IMR-90 (cell line): ENCODE data around the gene FTO. TPM values are rescaled to one million over a fixed set of nuclear protein-coding genes. Genes with fewer than 3 reads are reported as not detected.

Experiments used
- ATAC-seq: fragments of 200-7000 bp; cut with Tn5 transposase; 2 replicates; pipeline ENCODE4 v1.9.1; 2020; ENCODE audit warnings: low read depth, mild to moderate bottlenecking, moderate library complexity
- BruUV-seq: library from RNA; stranded (reverse); fragments of 400-500 nt; replicated peaks from 2 replicates; lab custom pipeline; 2021; lab: Mats Ljungman, UMichigan
- CTCF ChIA-PET: fragments of 300-600 bp; formaldehyde crosslinking; extraction: SDS; loops from one replicate; lab custom pipeline; 2021; ENCODE audit warnings: antibody characterized with exemption; lab: Yijun Ruan, JAX
- POLR2A ChIA-PET: fragments of 300-600 bp; sonication (Branson Sonifier 250); formaldehyde crosslinking; loops from one replicate; lab custom pipeline; 2022; ENCODE audit warnings: antibody characterized with exemption; ENCODE audit not compliant: unreplicated experiment; lab: Charles Lee
- DNase-seq: peaks from one replicate; pipeline ENCODE4 v3.0.0; 2013
- H2AFZ ChIP-seq: replicated peaks from 2 replicates; pipeline ENCODE3; 2013; ENCODE audit warnings: low read length, mild to moderate bottlenecking; ENCODE audit not compliant: poor library complexity
- H2AK5ac ChIP-seq: 2 replicates; pipeline ENCODE4 v1.6.1; 2013; ENCODE audit warnings: low read depth, low read length, inconsistent platforms
- H2AK9ac ChIP-seq: replicated peaks from 2 replicates; pipeline ENCODE3; 2013; ENCODE audit warnings: mild to moderate bottlenecking, low read depth, low read length, moderate library complexity; ENCODE audit not compliant: poor library complexity
- H2BK120ac ChIP-seq: 2 replicates; pipeline ENCODE4 v1.6.1; 2013; ENCODE audit warnings: low read depth, low read length, inconsistent platforms
- H2BK15ac ChIP-seq: 3 replicates; pipeline ENCODE4 v1.6.1; 2013; ENCODE audit warnings: low read depth, low read length, inconsistent platforms
- H2BK20ac ChIP-seq: 2 replicates; pipeline ENCODE4 v1.6.1; 2013; ENCODE audit warnings: low read depth, mild to moderate bottlenecking, inconsistent platforms, low read length, moderate library complexity
- H2BK5ac ChIP-seq: 2 replicates; pipeline ENCODE4 v1.6.1; 2013; ENCODE audit warnings: mild to moderate bottlenecking, low read depth, low read length, inconsistent platforms; ENCODE audit not compliant: poor library complexity, severe bottlenecking
- H3K14ac ChIP-seq: replicated peaks from 2 replicates; pipeline ENCODE4 v1.6.1; 2013; ENCODE audit warnings: low read depth, low read length, inconsistent platforms
- H3K18ac ChIP-seq: 2 replicates; pipeline ENCODE4 v1.6.1; 2013; ENCODE audit warnings: low read depth, low read length, control low read depth
- H3K23ac ChIP-seq: 2 replicates; pipeline ENCODE4 v1.6.1; 2013; ENCODE audit warnings: low read depth, low read length, inconsistent platforms
- H3K27ac ChIP-seq: 2 replicates; pipeline ENCODE4 v1.5.1; 2013; ENCODE audit warnings: mild to moderate bottlenecking, control low read depth, low read length; ENCODE audit not compliant: insufficient read depth
- H3K27me3 ChIP-seq: 2 replicates; pipeline ENCODE4 v1.6.1; 2013; ENCODE audit warnings: low read length; ENCODE audit not compliant: control insufficient read depth, insufficient read depth
- H3K36me3 ChIP-seq: 2 replicates; pipeline ENCODE4 v1.6.1; 2013; ENCODE audit warnings: low read length, mixed read lengths; ENCODE audit not compliant: control insufficient read depth, insufficient read depth
- H3K4ac ChIP-seq: 2 replicates; pipeline ENCODE4 v1.6.1; 2013; ENCODE audit warnings: low read depth, low read length, inconsistent platforms
- H3K4me1 ChIP-seq: 2 replicates; pipeline ENCODE4 v1.6.1; 2013; ENCODE audit warnings: low read length, mixed read lengths; ENCODE audit not compliant: control insufficient read depth, insufficient read depth
- H3K4me2 ChIP-seq: 2 replicates; pipeline ENCODE4 v1.6.1; 2013; ENCODE audit warnings: low read depth, mild to moderate bottlenecking, control low read depth, low read length, moderate library complexity
- H3K4me3 ChIP-seq: 2 replicates; pipeline ENCODE4 v1.5.1; 2013; ENCODE audit warnings: low read depth, mild to moderate bottlenecking, control low read depth, low read length, moderate library complexity; ENCODE audit not compliant: insufficient read depth
- H3K56ac ChIP-seq: 2 replicates; pipeline ENCODE4 v1.6.1; 2013; ENCODE audit warnings: low read length, inconsistent platforms; ENCODE audit not compliant: insufficient read depth; ENCODE audit errors: extremely low read depth
- H3K79me1 ChIP-seq, 2 experiments: 2 replicates each; pipeline ENCODE4 v1.6.1; 2013; ENCODE audit warnings: low read length in 2 of 2, inconsistent platforms in 1 of 2, low read depth in 1 of 2
- H3K9ac ChIP-seq: 2 replicates; pipeline ENCODE4 v1.6.1; 2013; ENCODE audit warnings: low read depth, low read length, control low read depth
- H3K9me1 ChIP-seq: 2 replicates; pipeline ENCODE4 v1.6.1; 2013; ENCODE audit warnings: low read length, inconsistent platforms; ENCODE audit not compliant: insufficient read depth
- H3K9me3 ChIP-seq: 2 replicates; pipeline ENCODE4 v1.6.1; 2013; ENCODE audit warnings: low read length; ENCODE audit not compliant: control insufficient read depth, insufficient read depth
- H4K20me1 ChIP-seq: 2 replicates; pipeline ENCODE4 v1.6.1; 2013; ENCODE audit warnings: low read length, inconsistent platforms; ENCODE audit not compliant: insufficient read depth
- H4K5ac ChIP-seq: 2 replicates; pipeline ENCODE4 v1.6.1; 2013; ENCODE audit warnings: mild to moderate bottlenecking, low read depth, low read length, control low read depth
- H4K8ac ChIP-seq, 2 experiments: 2 replicates each; pipeline ENCODE4 v1.6.1; 2013; ENCODE audit warnings: low read depth in 2 of 2, low read length in 2 of 2, control low read depth in 1 of 2, inconsistent platforms in 1 of 2
- H4K91ac ChIP-seq: 2 replicates; pipeline ENCODE4 v1.6.1; 2013; ENCODE audit warnings: low read depth, low read length, inconsistent platforms; ENCODE audit not compliant: insufficient read depth
- BHLHE40 ChIP-seq: fragments of 150-350 bp; IDR thresholded peaks from 2 replicates; pipeline ENCODE4 v1.6.1; 2016; ENCODE audit warnings: mild to moderate bottlenecking, low read depth, low read length
- CEBPB ChIP-seq: IDR thresholded peaks from 2 replicates; pipeline ENCODE4 v1.6.1; 2012; ENCODE audit warnings: low read depth, low read length, improper control_type of control experiment
- CHD1 ChIP-seq: IDR thresholded peaks from 2 replicates; pipeline ENCODE4 v1.6.1; 2012; ENCODE audit warnings: low read depth, low read length, improper control_type of control experiment
- CTCF ChIP-seq: conservative IDR thresholded peaks from 2 replicates; pipeline ENCODE4 v1.5.1; 2012; ENCODE audit warnings: mild to moderate bottlenecking, low read depth, low read length, improper control_type of control experiment
- ELK1 ChIP-seq: fragments of 150-350 bp; IDR thresholded peaks from 2 replicates; pipeline ENCODE4 v1.6.1; 2016; ENCODE audit warnings: low read depth, mild to moderate bottlenecking, low read length, moderate library complexity, borderline replicate concordance
- FOS ChIP-seq: fragments of 150-350 bp; IDR thresholded peaks from 2 replicates; pipeline ENCODE4 v1.6.1; 2016; ENCODE audit warnings: low read depth, low read length
- MAFK ChIP-seq: IDR thresholded peaks from 2 replicates; pipeline ENCODE4 v1.6.1; 2012; ENCODE audit warnings: low read depth, low read length, improper control_type of control experiment
- MXI1 ChIP-seq: IDR thresholded peaks from 2 replicates; pipeline ENCODE4 v1.6.1; 2012; ENCODE audit warnings: low read depth, mild to moderate bottlenecking, low read length, moderate library complexity, borderline replicate concordance
- NFE2L2 ChIP-seq: fragments of 150-350 bp; IDR thresholded peaks from 2 replicates; pipeline ENCODE4 v1.6.1; 2016; ENCODE audit warnings: low read depth, mild to moderate bottlenecking, low read length
- POLR2A ChIP-seq: IDR thresholded peaks from 2 replicates; pipeline ENCODE4 v1.6.1; 2012; ENCODE audit warnings: mild to moderate bottlenecking, low read depth, low read length
- RAD21 ChIP-seq: IDR thresholded peaks from 2 replicates; pipeline ENCODE4 v1.6.1; 2012; ENCODE audit warnings: low read length, improper control_type of control experiment
- RFX5 ChIP-seq: IDR thresholded peaks from 2 replicates; pipeline ENCODE4 v1.8.0; 2012; ENCODE audit warnings: low read depth, mild to moderate bottlenecking, low read length, moderate library complexity
- SMC3 ChIP-seq: fragments of 150-350 bp; IDR thresholded peaks from 2 replicates; pipeline ENCODE4 v1.6.1; 2016; ENCODE audit warnings: low read depth, mild to moderate bottlenecking, antibody characterized with exemption, low read length, moderate library complexity
- USF2 ChIP-seq: fragments of 150-350 bp; IDR thresholded peaks from 2 replicates; pipeline ENCODE4 v1.6.1; 2017; ENCODE audit warnings: mild to moderate bottlenecking, antibody characterized with exemption, low read length, low read depth
- WGBS, 2 experiments: methylation state at CpG; one replicate each; pipeline versions ENCODE4 v1.1.5 to v1.1.7; 2013; ENCODE audit warnings: missing lambda C conversion rate in 2 of 2; ENCODE audit not compliant: insufficient read length in 1 of 2; ENCODE audit errors: extremely low coverage in 2 of 2; 5-methylcytosine and 5-hydroxymethylcytosine counted together
- dilution Hi-C: fragments of 300-500 bp; cut with HindIII; formaldehyde crosslinking; loops from one replicate; pipeline ENCODE4 v1.14.3; 2018; ENCODE audit warnings: low sequenced_read_pairs; ENCODE audit not compliant: unreplicated experiment
- in situ Hi-C: fragments of 300-500 bp; cut with MboI; formaldehyde crosslinking; loops from 3 replicates; pipeline ENCODE4 v1.14.3; 2019; ENCODE audit warnings: low sequenced_read_pairs, inconsistent platforms, mixed read lengths
- intact Hi-C: fragments of 100-400 bp; cut with micrococcal nuclease; formaldehyde crosslinking; loops from 2 replicates; pipeline ENCODE4 v1.10.0; 2022
- polyA plus RNA-seq, 3 experiments: library from polyadenylated mRNA; depleted of rRNA; stranded (reverse); fragments of >200 nt; gene quantifications; 2 replicates each; pipeline ENCODE4 v1.2.3, GENCODE V29; 2012; ENCODE audit warnings: low replicate concordance in 1 of 3
- total RNA-seq: library from RNA; depleted of rRNA; stranded (reverse); fragments of >200 nt; gene quantifications from 2 replicates; pipeline ENCODE4 v1.2.3, GENCODE V29; 2012

FTO gene
- total and polyA plus RNA-seq, 2 of the 4 experiments (the other 2 are of a cell fraction) = 70.3 to 132 TPM

DNA sequence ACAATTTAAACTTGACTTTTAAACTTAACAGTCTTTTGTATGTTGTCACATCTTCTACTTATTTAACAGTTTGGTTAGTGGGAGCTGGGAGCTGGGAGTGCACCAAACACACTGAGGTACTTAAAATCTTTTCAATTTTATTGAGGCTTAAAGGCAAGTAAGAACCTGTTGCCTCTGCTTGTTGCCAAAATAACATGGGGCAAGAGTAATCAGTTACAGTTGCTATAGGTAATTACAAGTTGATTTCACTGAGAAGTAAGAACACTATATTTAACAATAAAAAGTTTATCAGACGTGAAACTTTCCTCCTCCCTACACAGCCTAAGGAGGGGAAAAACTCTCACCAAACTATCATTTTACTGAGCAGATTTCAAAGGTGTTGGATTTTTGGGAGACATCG is 135.2 kb downstream of the FTO start:
- Histone ChIP-seq H3K4me3 (no peak overlapping the region), H3K56ac (no peak overlapping the region), H3K4me2 (no peak overlapping the region), H2AK9ac (no peak overlapping the region), H3K23ac (no peak overlapping the region), H3K79me1 (peaks cover 12 to 14% of the 10 kb centered on the region in 2 experiments; a peak in 3 of 4 replicates), H2AK5ac (no peak overlapping the region), H3K4me1 (peaks cover 9% of the 10 kb centered on the region), H3K18ac (no peak overlapping the region), H4K20me1 (no peaks in the 10 kb centered on the region; the same call in 1 of the 2 replicates), H2BK15ac (no peak overlapping the region), H3K27me3 (no peaks in the 10 kb centered on the region), H3K4ac (no peak overlapping the region), H3K9me1 (peaks cover 3% of the 10 kb centered on the region; the same call in 1 of the 2 replicates), H3K36me3 (no peaks in the 10 kb centered on the region; the same call in 1 of the 2 replicates), H2AFZ (no peak overlapping the region), H3K27ac (no peak overlapping the region), H3K9ac (no peak overlapping the region), H2BK20ac (no peak overlapping the region), H3K14ac (no peak overlapping the region), H4K8ac (no peak overlapping the region), H2BK120ac (no peak overlapping the region), H4K5ac (no peak overlapping the region), H2BK5ac (no peak overlapping the region), H4K91ac (no peak overlapping the region), H3K9me3 (no peaks in the 10 kb centered on the region)
- in situ Hi-C loops = no loop called here
- WGBS, 2 experiments = no CpG with 5 or more reads among the region's 2 CpGs
- intact Hi-C loops = no loop called here
- dilution Hi-C loops = no loop called here
- ChIA-PET CTCF (no interaction called here), POLR2A (no interaction called here)
- BruUV-seq = no TSS peak
- ATAC-seq (no peak), DNase-seq (no peak)
- no peak for TF ChIP-seq CHD1
- TF ChIP-seq RFX5 = no peak
- no peak for TF ChIP-seq NFE2L2
- no peak for TF ChIP-seq ELK1
- no peak for TF ChIP-seq RAD21
- no peak for TF ChIP-seq CEBPB
- no peak for TF ChIP-seq BHLHE40
- TF ChIP-seq CTCF = no peak
- no peak for TF ChIP-seq FOS
- TF ChIP-seq SMC3 = no peak
- no peak for TF ChIP-seq MXI1
- no peak for TF ChIP-seq MAFK
- no peak for TF ChIP-seq USF2
- TF ChIP-seq POLR2A = no peak
